NB4 (cell line): ENCODE measurements around the gene SV2C.

ENCODE experiments used
- CTCF ChIP-seq: IDR thresholded peaks from one replicate; pipeline ENCODE4 v1.5.1; 2012; ENCODE audit warnings: low read depth, low read length
- MYC ChIP-seq: IDR thresholded peaks from 2 replicates; pipeline ENCODE4 v1.6.1; 2011; ENCODE audit warnings: low read depth, low read length

- no peak for TF ChIP-seq MYC
- peak; percentile 30 for TF ChIP-seq CTCF
Observed at GRCh38 chr5:76209297-76209696, 126.1 kb downstream of the SV2C start.
